Heart right ventricle (tissue), 16 donors: ENCODE data around the gene SERPINA9. TPM values are rescaled to one million over a fixed set of nuclear protein-coding genes. Genes with fewer than 3 reads are reported as not detected.

Source experiments
- ATAC-seq, 8 donors: fragments of 200-7000 bp; cut with Tn5 transposase; one replicate each; pipeline ENCODE4 v1.9.1; 2020; ENCODE audit warnings: mild to moderate bottlenecking in 8 of 8, moderate library complexity in 8 of 8, moderate number of reproducible peaks in 1 of 8
- DNase-seq, 2 donors: peaks; one replicate each; pipeline ENCODE4 v3.0.0-alpha.2; 2020
- H3K27ac ChIP-seq, 10 donors: fragments of 200-600 bp; sonication (generic) in 2 of 10; one replicate each; pipeline versions ENCODE4 v1.5.0 to v1.8.0; 2020 to 2022; ENCODE audit warnings: mild to moderate bottlenecking in 3 of 10
- H3K27me3 ChIP-seq, 7 donors: fragments of 200-600 bp; one replicate each; pipeline ENCODE4 v1.8.0; 2021 to 2022; ENCODE audit warnings: mild to moderate bottlenecking in 2 of 7
- H3K36me3 ChIP-seq, 9 donors: fragments of 200-600 bp; sonication (generic) in 1 of 9; one replicate each; pipeline versions ENCODE4 v1.5.0 to v1.8.0; 2020 to 2022; ENCODE audit warnings: mild to moderate bottlenecking in 2 of 9
- H3K4me1 ChIP-seq, 9 donors: fragments of 200-600 bp; sonication (generic) in 1 of 9; one replicate each; pipeline versions ENCODE4 v1.5.0 to v1.8.0; 2020 to 2022; ENCODE audit warnings: mild to moderate bottlenecking in 4 of 9
- H3K4me3 ChIP-seq, 10 donors: fragments of 200-600 bp; sonication (generic) in 2 of 10; one replicate each; pipeline versions ENCODE4 v1.5.0 to v1.8.0; 2020 to 2022; ENCODE audit warnings: mild to moderate bottlenecking in 7 of 10, moderate library complexity in 2 of 10
- H3K9me3 ChIP-seq, 11 donors: fragments of 200-600 bp in 10 of 11; sonication (generic) in 2 of 11; one replicate each; pipeline versions ENCODE4 v1.5.0 to v1.8.0; 2013 to 2022; ENCODE audit warnings: mild to moderate bottlenecking in 2 of 11, control low read depth in 1 of 11, moderate library complexity in 1 of 11
- WGBS, 2 donors: extraction: QIAGEN DNeasy Blood & Tissue Kit; methylation state at CpG; one replicate each; pipeline ENCODE4 v1.1.7; 2013; ENCODE audit warnings: inconsistent platforms in 1 of 2; 5-methylcytosine and 5-hydroxymethylcytosine counted together
- intact Hi-C, 10 donors: fragments of 100-400 bp; cut with DNase I; formaldehyde crosslinking; loops; one replicate each; pipeline versions ENCODE4 v1.11.1 to v1.14.2; 2022
- polyA plus RNA-seq, 2 donors: library from polyadenylated mRNA; stranded (reverse); fragments of 200-250 nt; gene quantifications; one replicate each; pipeline ENCODE4 v1.2.3, GENCODE V29; 2013
- total RNA-seq, 10 donors: library from RNA; stranded (reverse); fragmentation: NEBNext Ultra II Directional in 3 of 10; extraction: Animal tissue kit (Norgen Biotek cat#: 25700) in 3 of 10; gene quantifications; one replicate each; pipeline versions ENCODE4 v1.2.1 to v1.2.4, GENCODE V29; 2021 to 2023
- TF ChIP-seq, protein P1 (sequence below), 9 donors: fragments of 200-600 bp; sonication (generic) in 2 of 9; IDR thresholded peaks; one replicate each; pipeline versions ENCODE4 v1.5.0 to v1.8.0; 2021 to 2022; ENCODE audit warnings: antibody characterized with exemption in 9 of 9, mild to moderate bottlenecking in 5 of 9, moderate library complexity in 1 of 9
- donor health status: Arrhythmogenic right ventricular cardiomyopathy.
- donor health status: ischemic (EF 13 %, LVEDD 7.1; RV severe dilation, severe dysfunction).
- donor health status: healthy with polysubstance abuse.
- donor health status: DM: no; HTN: yes; CAD: no.
- donor health status: DM: no; HTN: no; CAD: no.
- donor health status: ischemic (EF 25% LVEDD 6.9; RV normal size, moderate dysfunction).
- donor health status: ischemic (EF 25% LVEDD 5.7; RV mildly dilated, moderate dysfunction).
- donor health status: healthy.
- donor health status: DM: yes; HTN: yes; CAD: no.
- donor health status: Ischemic cardiomyopathy.
- donor health status: ischemic (EF 35%, LVEDD 5.7; RV mildly dilated, moderate dysfunction).
- donor health status: nonischemic (EF 11% LVEDD 7.7; RV severe dilation, severe dysfunction).
- donor health status: DM: yes; HTN: yes; CAD: no.
- donor health status: PGD.
- donor health status: ischemic (EF 29% LVEDD 5.4; RV normal size, mild dysfunction).
- donor health status: nonischemic (EF 23%, LVEDD 6.1; RV moderate dilation, normal function).

Gene SERPINA9
- total and polyA plus RNA-seq, 12 donors: not detected

DNA sequence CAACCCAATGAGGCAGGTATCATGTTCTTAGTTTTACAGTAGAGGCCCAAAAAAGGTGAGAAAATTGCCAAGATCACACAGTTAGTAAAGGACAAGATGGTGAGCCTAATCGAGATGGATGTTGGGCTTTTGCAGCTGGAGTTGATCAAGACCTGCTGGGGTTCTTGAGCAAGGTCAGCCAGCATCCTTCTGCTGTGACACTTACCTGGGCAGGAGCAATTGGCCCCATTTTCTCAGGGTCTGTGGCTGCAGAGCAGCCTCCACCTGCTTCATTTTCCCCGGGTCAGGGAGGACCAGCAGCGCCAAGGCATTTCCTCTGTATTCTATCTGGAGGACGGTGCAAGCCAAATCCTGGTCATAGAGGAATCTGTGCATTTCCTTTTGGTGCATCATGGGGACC lies 29.9 kb downstream of the SERPINA9 start:
- TF ChIP-seq, protein P1, sequence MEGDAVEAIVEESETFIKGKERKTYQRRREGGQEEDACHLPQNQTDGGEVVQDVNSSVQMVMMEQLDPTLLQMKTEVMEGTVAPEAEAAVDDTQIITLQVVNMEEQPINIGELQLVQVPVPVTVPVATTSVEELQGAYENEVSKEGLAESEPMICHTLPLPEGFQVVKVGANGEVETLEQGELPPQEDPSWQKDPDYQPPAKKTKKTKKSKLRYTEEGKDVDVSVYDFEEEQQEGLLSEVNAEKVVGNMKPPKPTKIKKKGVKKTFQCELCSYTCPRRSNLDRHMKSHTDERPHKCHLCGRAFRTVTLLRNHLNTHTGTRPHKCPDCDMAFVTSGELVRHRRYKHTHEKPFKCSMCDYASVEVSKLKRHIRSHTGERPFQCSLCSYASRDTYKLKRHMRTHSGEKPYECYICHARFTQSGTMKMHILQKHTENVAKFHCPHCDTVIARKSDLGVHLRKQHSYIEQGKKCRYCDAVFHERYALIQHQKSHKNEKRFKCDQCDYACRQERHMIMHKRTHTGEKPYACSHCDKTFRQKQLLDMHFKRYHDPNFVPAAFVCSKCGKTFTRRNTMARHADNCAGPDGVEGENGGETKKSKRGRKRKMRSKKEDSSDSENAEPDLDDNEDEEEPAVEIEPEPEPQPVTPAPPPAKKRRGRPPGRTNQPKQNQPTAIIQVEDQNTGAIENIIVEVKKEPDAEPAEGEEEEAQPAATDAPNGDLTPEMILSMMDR (IDR thresholded peaks at IDR 0.05): no peak
- H3K27me3 ChIP-seq: peaks cover 0 to 30% (median 18%) of the 10 kb centered on the region in 7 donors
- no peak overlapping the region for H3K27ac ChIP-seq
- no peaks in the 10 kb centered on the region for H3K4me1 ChIP-seq
- no peaks in the 10 kb centered on the region for H3K36me3 ChIP-seq
- intact Hi-C loops: no loop called here
- DNase-seq (no peak), ATAC-seq (no peak)
- no peaks in the 10 kb centered on the region for H3K9me3 ChIP-seq
- 70 to 79% methylated on average over 4 of the region's 4 CpGs for WGBS, 2 donors
- no peak overlapping the region for H3K4me3 ChIP-seq

DNA sequence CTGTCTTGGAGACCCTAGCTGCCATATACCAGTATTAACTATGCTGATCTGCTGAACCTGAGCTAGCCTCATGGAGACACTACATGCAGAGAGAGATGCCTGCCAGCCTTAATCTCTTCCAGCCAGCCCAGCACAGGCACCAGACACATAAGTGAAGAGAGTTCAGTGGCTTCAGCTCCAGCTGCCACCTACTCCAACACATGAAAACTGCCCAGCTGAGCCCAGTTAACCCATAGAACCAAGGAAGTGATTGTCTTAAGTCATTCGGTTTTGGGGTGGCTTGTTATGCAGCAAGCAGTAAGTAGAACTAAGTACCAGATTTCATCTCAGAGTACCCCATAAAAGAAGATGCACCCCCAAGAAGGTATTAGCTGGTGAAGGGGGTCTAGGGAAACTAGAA lies 31.0 kb downstream of the SERPINA9 start:
- Histone ChIP-seq H3K27ac (no peak overlapping the region), H3K9me3 (no peaks in the 10 kb centered on the region), H3K4me3 (no peak overlapping the region), H3K27me3 (peaks cover 0 to 23% (median 16%) of the 10 kb centered on the region in 7 donors), H3K4me1 (no peaks in the 10 kb centered on the region), H3K36me3 (no peaks in the 10 kb centered on the region)
- TF ChIP-seq, protein P1 (IDR thresholded peaks at IDR 0.05): no peak
- DNase-seq (no peak), ATAC-seq (no peak)
- WGBS, 2 donors: 68 to 69% methylated on average over 1 of the region's 1 CpG
- intact Hi-C loops: no loop called here

DNA sequence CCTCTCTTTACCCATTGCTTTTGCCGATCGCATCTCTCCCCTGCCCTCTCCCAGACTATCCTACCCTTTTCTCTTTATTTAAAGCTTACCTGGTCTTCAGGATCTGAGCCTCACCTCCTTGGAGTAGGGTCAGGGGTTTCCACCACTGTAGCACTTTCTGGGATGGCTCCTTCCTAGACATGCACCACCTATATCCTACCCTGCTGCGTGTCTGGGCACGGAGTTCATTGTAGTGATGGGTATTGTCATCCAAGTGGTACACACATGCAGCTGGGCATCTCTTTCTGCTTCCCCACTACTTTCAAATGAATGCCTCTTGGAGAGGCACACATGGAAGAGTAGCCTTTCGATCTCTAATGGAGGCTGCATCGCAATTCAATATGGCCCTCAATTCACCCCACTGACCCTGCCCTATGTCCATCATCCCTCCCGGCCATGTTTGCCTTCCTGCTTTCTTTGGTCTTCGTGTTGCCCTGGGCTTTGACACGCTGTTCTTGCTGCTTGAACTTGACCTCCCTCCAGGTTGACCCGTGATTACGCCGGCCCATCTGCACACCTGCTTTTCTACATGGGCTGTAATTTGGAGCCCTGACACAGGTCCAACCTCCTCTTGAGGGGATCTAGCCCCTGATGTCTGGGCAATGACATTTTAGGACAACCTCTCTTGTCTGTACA lies 34.3 kb downstream of the SERPINA9 start:
- WGBS, 2 donors: 90 to 94% methylated on average over 12 of the region's 12 CpGs
- Histone ChIP-seq H3K27me3 (peaks cover 0 to 26% (median 20%) of the 10 kb centered on the region in 7 donors), H3K4me3 (no peak overlapping the region), H3K27ac (no peak overlapping the region), H3K9me3 (no peaks in the 10 kb centered on the region), H3K4me1 (no peaks in the 10 kb centered on the region), H3K36me3 (no peaks in the 10 kb centered on the region)
- ATAC-seq (no peak), DNase-seq (no peak)
- TF ChIP-seq, protein P1 (IDR thresholded peaks at IDR 0.05): no peak
- intact Hi-C loops: no loop called here

DNA sequence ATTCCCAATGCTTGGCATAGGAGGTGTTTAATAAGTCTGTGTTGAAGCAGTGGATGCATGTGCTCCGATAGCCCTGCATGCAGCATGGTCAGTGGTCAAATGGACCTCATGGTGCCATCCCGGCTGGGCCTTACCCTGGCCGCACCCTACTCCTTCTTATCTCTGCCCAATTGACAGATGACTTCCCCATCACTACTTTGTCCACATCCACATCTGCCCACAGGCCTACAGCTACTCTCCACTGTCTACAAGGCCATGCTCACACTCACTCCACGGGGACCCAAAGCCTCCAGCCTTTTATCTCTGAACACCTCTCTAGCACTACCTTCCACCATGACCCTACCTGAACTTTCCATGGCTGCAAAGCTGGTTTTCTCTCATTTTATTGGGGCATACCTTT lies 34.9 kb downstream of the SERPINA9 start:
- TF ChIP-seq, protein P1 (IDR thresholded peaks at IDR 0.05): no peak
- DNase-seq (no peak), ATAC-seq (no peak)
- intact Hi-C loops: no loop called here
- H3K27me3 ChIP-seq: peaks cover 0 to 27% (median 21%) of the 10 kb centered on the region in 7 donors
- no peaks in the 10 kb centered on the region for H3K4me1 ChIP-seq
- H3K4me3 ChIP-seq: no peak overlapping the region
- no peaks in the 10 kb centered on the region for H3K9me3 ChIP-seq
- no peak overlapping the region for H3K27ac ChIP-seq
- WGBS, 2 donors: 80 to 84% methylated on average over 4 of the region's 4 CpGs
- no peaks in the 10 kb centered on the region for H3K36me3 ChIP-seq
